H9 (cell line): Measurements from ENCODE around the gene TXLNG. TPM values are rescaled to one million over a fixed set of nuclear protein-coding genes. Genes with fewer than 3 reads are reported as not detected.

ENCODE experiments used
- DNase-seq: peaks from one replicate; pipeline ENCODE4 v3.0.0-alpha.2; 2017
- H2AFZ ChIP-seq: one replicate; pipeline ENCODE4 v1.6.1; 2013; ENCODE audit warnings: mild to moderate bottlenecking, low read length, control low read depth, moderate library complexity
- H2AK5ac ChIP-seq: 2 replicates; pipeline ENCODE4 v1.6.1; 2013; ENCODE audit warnings: low read length, control low read depth, mixed read lengths; ENCODE audit not compliant: insufficient read length
- H2BK120ac ChIP-seq: one replicate; pipeline ENCODE4 v1.6.1; 2013; ENCODE audit warnings: low read depth, mild to moderate bottlenecking, low read length, control low read depth, inconsistent platforms; ENCODE audit not compliant: poor library complexity, severe bottlenecking
- H2BK12ac ChIP-seq: 2 replicates; pipeline ENCODE4 v1.6.1; 2013; ENCODE audit warnings: low read length, control low read depth, mixed read lengths, low read depth; ENCODE audit not compliant: insufficient read length
- H2BK15ac ChIP-seq: 2 replicates; pipeline ENCODE4 v1.6.1; 2013; ENCODE audit warnings: low read depth, low read length, control low read depth
- H2BK20ac ChIP-seq: one replicate; pipeline ENCODE4 v1.6.1; 2013; ENCODE audit warnings: low read depth, mild to moderate bottlenecking, low read length, control low read depth, inconsistent platforms; ENCODE audit not compliant: poor library complexity, severe bottlenecking
- H2BK5ac ChIP-seq: 2 replicates; pipeline ENCODE4 v1.6.1; 2013; ENCODE audit warnings: low read length, control low read depth, mixed read lengths; ENCODE audit not compliant: insufficient read length
- H3K14ac ChIP-seq: 2 replicates; pipeline ENCODE4 v1.6.1; 2013; ENCODE audit warnings: low read length, control low read depth; ENCODE audit not compliant: insufficient read depth
- H3K18ac ChIP-seq: 2 replicates; pipeline ENCODE4 v1.6.1; 2013; ENCODE audit warnings: low read depth, mild to moderate bottlenecking, mixed read lengths, low read length, control low read depth; ENCODE audit not compliant: insufficient read length
- H3K23ac ChIP-seq: 2 replicates; pipeline ENCODE4 v1.6.1; 2013; ENCODE audit warnings: low read length, control low read depth, mixed read lengths, low read depth; ENCODE audit not compliant: insufficient read length
- H3K23me2 ChIP-seq: 2 replicates; pipeline ENCODE4 v1.6.1; 2013; ENCODE audit warnings: low read depth, mild to moderate bottlenecking, mixed read lengths, low read length, control low read depth; ENCODE audit not compliant: insufficient read length, poor library complexity, severe bottlenecking
- H3K27ac ChIP-seq: 2 replicates; pipeline ENCODE4 v1.5.1; 2013; ENCODE audit warnings: low read length, control low read depth, mixed read lengths, low read depth; ENCODE audit not compliant: insufficient read length
- H3K27me3 ChIP-seq: 2 replicates; pipeline ENCODE4 v1.6.1; 2013; ENCODE audit warnings: low read length, control low read depth, inconsistent platforms; ENCODE audit not compliant: insufficient read depth
- H3K4ac ChIP-seq: 2 replicates; pipeline ENCODE4 v1.6.1; 2013; ENCODE audit warnings: low read depth, mild to moderate bottlenecking, control low read depth, inconsistent platforms, low read length, moderate library complexity
- H3K4me1 ChIP-seq: 2 replicates; pipeline ENCODE4 v1.6.1; 2013; ENCODE audit warnings: low read length, control low read depth, inconsistent platforms; ENCODE audit not compliant: insufficient read depth
- H3K4me2 ChIP-seq: 2 replicates; pipeline ENCODE4 v1.6.1; 2013; ENCODE audit warnings: low read length, control low read depth, mixed read lengths; ENCODE audit not compliant: insufficient read length, insufficient read depth
- H3K56ac ChIP-seq: 2 replicates; pipeline ENCODE4 v1.6.1; 2013; ENCODE audit warnings: low read depth, mild to moderate bottlenecking, mixed read lengths, low read length, control low read depth; ENCODE audit not compliant: insufficient read length
- H3K79me1 ChIP-seq: 2 replicates; pipeline ENCODE4 v1.6.1; 2013; ENCODE audit warnings: low read depth, mild to moderate bottlenecking, moderate library complexity, low read length, control low read depth, inconsistent platforms; ENCODE audit not compliant: insufficient read depth, poor library complexity, severe bottlenecking
- H3K79me2 ChIP-seq: 2 replicates; pipeline ENCODE4 v1.6.1; 2013; ENCODE audit warnings: low read length, control low read depth, inconsistent platforms; ENCODE audit not compliant: insufficient read depth
- H3K9ac ChIP-seq: 2 replicates; pipeline ENCODE4 v1.6.1; 2013; ENCODE audit warnings: low read length, control low read depth, mixed read lengths; ENCODE audit not compliant: insufficient read length; ENCODE audit errors: extremely low read depth
- H3K9me3 ChIP-seq: one replicate; pipeline ENCODE4 v1.6.1; 2013; ENCODE audit warnings: low read depth, low read length, inconsistent platforms; ENCODE audit not compliant: control insufficient read depth
- H3T11ph ChIP-seq: one replicate; pipeline ENCODE4 v1.6.1; 2013; ENCODE audit warnings: mild to moderate bottlenecking, low read length, control low read depth, inconsistent platforms
- H4K20me1 ChIP-seq: one replicate; pipeline ENCODE4 v1.6.1; 2013; ENCODE audit not compliant: control insufficient read depth, insufficient read length, insufficient read depth
- H4K5ac ChIP-seq: 2 replicates; pipeline ENCODE4 v1.6.1; 2013; ENCODE audit warnings: low read depth, mild to moderate bottlenecking, mixed read lengths, low read length, control low read depth; ENCODE audit not compliant: insufficient read length
- H4K8ac ChIP-seq: replicated peaks from 2 replicates; pipeline ENCODE4 v1.6.1; 2013; ENCODE audit warnings: low read length, control low read depth, mixed read lengths, low read depth; ENCODE audit not compliant: insufficient read length
- H4K91ac ChIP-seq: 2 replicates; pipeline ENCODE4 v1.6.1; 2013; ENCODE audit warnings: low read depth, mild to moderate bottlenecking, moderate library complexity, mixed read lengths, low read length, control low read depth; ENCODE audit not compliant: insufficient read length
- H3K27ac Mint-ChIP-seq, 3 experiments: 2 replicates in 2 of 3; 3 replicates in 1 of 3; pipeline ENCODE4 v1.8.0; 2020 to 2021; ENCODE audit warnings: mixed read lengths in 3 of 3, mild to moderate bottlenecking in 1 of 3, moderate library complexity in 1 of 3
- H3K27me3 Mint-ChIP-seq: 2 replicates; pipeline ENCODE4 v1.8.0; 2021; ENCODE audit warnings: low read depth, mild to moderate bottlenecking, moderate library complexity, mixed read lengths
- H3K36me3 Mint-ChIP-seq, 3 experiments: 2 replicates in 2 of 3; 3 replicates in 1 of 3; pipeline ENCODE4 v1.8.0; 2020 to 2021; ENCODE audit warnings: low read depth in 3 of 3, mixed read lengths in 3 of 3; ENCODE audit not compliant: insufficient read depth in 1 of 3
- H3K4me1 Mint-ChIP-seq, 2 experiments: 2 replicates each; pipeline ENCODE4 v1.8.0; 2020; ENCODE audit warnings: mixed read lengths in 2 of 2
- H3K4me3 Mint-ChIP-seq, 2 experiments: 2 replicates in 1 of 2; 3 replicates in 1 of 2; pipeline ENCODE4 v1.8.0; 2020 to 2021; ENCODE audit warnings: mild to moderate bottlenecking in 2 of 2, mixed read lengths in 2 of 2, moderate library complexity in 1 of 2
- H3K9me3 Mint-ChIP-seq, 2 experiments: 2 replicates in 1 of 2; 3 replicates in 1 of 2; pipeline ENCODE4 v1.8.0; 2020; ENCODE audit warnings: mild to moderate bottlenecking in 2 of 2, mixed read lengths in 2 of 2, moderate library complexity in 1 of 2
- WGBS: extraction: QIAGEN DNeasy Blood & Tissue Kit; methylation state at CpG from one replicate; pipeline ENCODE4 v1.1.7; 2013; ENCODE audit warnings: missing lambda C conversion rate, low lambda C conversion rate, mixed read lengths; ENCODE audit not compliant: insufficient read length; ENCODE audit errors: extremely low coverage; 5-methylcytosine and 5-hydroxymethylcytosine counted together
- total RNA-seq: library from RNA; stranded (reverse); gene quantifications from 2 replicates; pipeline ENCODE4 v1.2.1, GENCODE V29; 2021
- TF ChIP-seq, protein P1 (sequence below): fragments of 200-600 bp; sonication (generic); conservative IDR thresholded peaks from 3 replicates; pipeline ENCODE4 v1.8.0; 2021; ENCODE audit warnings: antibody characterized with exemption, mild to moderate bottlenecking

TXLNG gene
- total RNA-seq, 1 experiment from 2014 or later, result 90.7 TPM

GRCh38 chrX:16867947-16868346 is 81.7 kb downstream of the TXLNG start:
- Histone ChIP-seq H4K5ac (no peak overlapping the region), H2AFZ (no peak overlapping the region), H3K9ac (peak overlapping the region; percentile 13), H3K4ac (no peak overlapping the region), H2BK20ac (no peak overlapping the region), H3K27ac (no peak overlapping the region), H3K79me2 (peaks cover 43% of the 10 kb centered on the region), H3K4me1 (peaks cover 2% of the 10 kb centered on the region; the same call in 1 of the 2 replicates), H2BK5ac (no peak overlapping the region), H3K9me3 (no peaks in the 10 kb centered on the region), H3T11ph (no peak overlapping the region), H4K91ac (no peak overlapping the region), H3K79me1 (peaks cover 4% of the 10 kb centered on the region), H3K56ac (no peak overlapping the region), H3K18ac (no peak overlapping the region), H3K23me2 (peaks cover 14% of the 10 kb centered on the region), H3K14ac (no peak overlapping the region), H2BK120ac (no peak overlapping the region), H3K27me3 (no peaks in the 10 kb centered on the region), H3K23ac (no peak overlapping the region), H4K8ac (no peak overlapping the region), H2BK15ac (no peak overlapping the region), H2BK12ac (no peak overlapping the region), H4K20me1 (no peaks in the 10 kb centered on the region), H3K4me2 (peak overlapping the region; percentile 94), H2AK5ac (no peak overlapping the region)
- no peak for DNase-seq
- no CpG with 5 or more reads among the region's 6 CpGs for WGBS
- Mint-ChIP-seq H3K4me3 (peak overlapping the region; percentile 79 to 94), H3K4me1 (peaks cover 37 to 47% of the 10 kb centered on the region in 2 experiments), H3K27ac (no peak overlapping the region), H3K36me3 (peaks cover 42 to 51% (median 49%) of the 10 kb centered on the region in 3 experiments), H3K9me3 (no peaks in the 10 kb centered on the region; a peak in 1 of 5 replicates), H3K27me3 (no peaks in the 10 kb centered on the region; the same call in 1 of the 2 replicates)
- TF ChIP-seq, protein P1, sequence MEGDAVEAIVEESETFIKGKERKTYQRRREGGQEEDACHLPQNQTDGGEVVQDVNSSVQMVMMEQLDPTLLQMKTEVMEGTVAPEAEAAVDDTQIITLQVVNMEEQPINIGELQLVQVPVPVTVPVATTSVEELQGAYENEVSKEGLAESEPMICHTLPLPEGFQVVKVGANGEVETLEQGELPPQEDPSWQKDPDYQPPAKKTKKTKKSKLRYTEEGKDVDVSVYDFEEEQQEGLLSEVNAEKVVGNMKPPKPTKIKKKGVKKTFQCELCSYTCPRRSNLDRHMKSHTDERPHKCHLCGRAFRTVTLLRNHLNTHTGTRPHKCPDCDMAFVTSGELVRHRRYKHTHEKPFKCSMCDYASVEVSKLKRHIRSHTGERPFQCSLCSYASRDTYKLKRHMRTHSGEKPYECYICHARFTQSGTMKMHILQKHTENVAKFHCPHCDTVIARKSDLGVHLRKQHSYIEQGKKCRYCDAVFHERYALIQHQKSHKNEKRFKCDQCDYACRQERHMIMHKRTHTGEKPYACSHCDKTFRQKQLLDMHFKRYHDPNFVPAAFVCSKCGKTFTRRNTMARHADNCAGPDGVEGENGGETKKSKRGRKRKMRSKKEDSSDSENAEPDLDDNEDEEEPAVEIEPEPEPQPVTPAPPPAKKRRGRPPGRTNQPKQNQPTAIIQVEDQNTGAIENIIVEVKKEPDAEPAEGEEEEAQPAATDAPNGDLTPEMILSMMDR, result no peak
